ENCODE data around the gene SYNGR1. TPM values are rescaled to one million over a fixed set of nuclear protein-coding genes. Genes with fewer than 3 reads are reported as not detected.
A peak's percentile ranks its signal among the peaks of the same experiment; 100 is the strongest.

The SYNGR1 gene
- polyA plus RNA-seq, 2 of the 4 experiments (the other 2 are of a cell fraction): 6.7 to 14.5 TPM

GRCh38 chr22:39315389-39315788 is 34.4 kb upstream of the SYNGR1 start:
- Histone ChIP-seq H3K4me3 (peak overlapping the region; percentile 99), H3K4me1 (peaks cover 52% of the 10 kb centered on the region), H3K9me3 (no peaks in the 10 kb centered on the region), H3K4me2 (peak overlapping the region; percentile 97), H3K27ac (peak overlapping the region in 1 of 2 experiments; percentile 97; a peak in 3 of 6 replicates)
- POLR2A ChIA-PET: no interaction called here
- WGBS (ENCODE audit: missing lambda C conversion rate): 59% methylated on average over 10 of the region's 13 CpGs
- ATAC-seq (no peak), FAIRE-seq (no peak), DNase-seq (ENCODE audit: low read depth in 1 of 2, low spot score in 1 of 2) (no peak)
- CTCF ChIA-PET: interaction anchor here (0.6 to 6.6 kb wide), 21 partner anchors 12 to 280 kb away, joined by 3 to 70 read pairs (median 4); partner anchors contain the start of gene PDGFB
- no peak for TF ChIP-seq NPAS2 (CRISPR knock-in tag; IDR thresholded peaks at IDR 0.05; ENCODE audit: borderline replicate concordance)
- no peak for TF ChIP-seq MAFK (IDR thresholded peaks at IDR 0.05; ENCODE audit: partially characterized antibody)
- no peak for TF ChIP-seq PHF8 (IDR thresholded peaks at IDR 0.05; ENCODE audit: borderline replicate concordance, low read depth)
- TF ChIP-seq E2F6 (IDR thresholded peaks at IDR 0.05; ENCODE audit: borderline replicate concordance, low read depth): no peak
- TF ChIP-seq MYC (IDR thresholded peaks at IDR 0.05; ENCODE audit: borderline replicate concordance, low read length): no peak
- no peak for TF ChIP-seq EHF (CRISPR knock-in tag; IDR thresholded peaks at IDR 0.05)
- TF ChIP-seq HES2 (IDR thresholded peaks at IDR 0.05): no peak
- no peak for TF ChIP-seq ZSCAN20 (CRISPR knock-in tag; IDR thresholded peaks at IDR 0.05)
- TF ChIP-seq ESRRA (IDR thresholded peaks at IDR 0.05; ENCODE audit: borderline replicate concordance, low read length): no peak

GRCh38 chr22:39316440-39317083 is 33.2 kb upstream of the SYNGR1 start:
- Histone ChIP-seq H3K4me3 (peak overlapping the region; percentile 99), H3K4me1 (peaks cover 45% of the 10 kb centered on the region), H3K27ac (peak overlapping the region; percentile 90 to 97; a peak in 4 of 6 replicates), H3K4me2 (peak overlapping the region; percentile 97), H3K9me3 (no peaks in the 10 kb centered on the region)
- FAIRE-seq: no peak
- ChIA-PET POLR2A (interaction anchor here (1.1 to 1.4 kb wide), 4 partner anchors 17 to 446 kb away, joined by 3 to 6 read pairs (median 3); no protein-coding TSS in a partner anchor), CTCF (interaction anchor here (0.7 to 6.6 kb wide), 37 partner anchors 10 to 709 kb away, joined by 3 to 70 read pairs (median 4); partner anchors contain the start of gene PDGFB)
- WGBS (ENCODE audit: missing lambda C conversion rate): 30% methylated on average over 13 of the region's 17 CpGs
- DNase-seq (ENCODE audit: low read depth in 1 of 2, low spot score in 1 of 2): peak in 1 of 2 experiments; percentile 86
- peak; percentile 17 to 48; a peak in 3 of 6 replicates for ATAC-seq
- TF ChIP-seq EHMT2 (IDR thresholded peaks at IDR 0.05; ENCODE audit: low read depth) (no peak), MYC (IDR thresholded peaks at IDR 0.05; ENCODE audit: borderline replicate concordance, low read length) (no peak), CTCF (IDR thresholded peaks at IDR 0.05) (peak; percentile 61), FOSB (CRISPR knock-in tag; IDR thresholded peaks at IDR 0.05) (peak; percentile 80; the same call in 1 of the 2 replicates), PBX3 (IDR thresholded peaks at IDR 0.05) (0 out of 2 replicates have a peak, but pooled peaks have one; percentile 15), CHD4 (IDR thresholded peaks at IDR 0.05; ENCODE audit: borderline replicate concordance) (no peak), RFX5 (IDR thresholded peaks at IDR 0.05) (no peak), JUN (IDR thresholded peaks at IDR 0.05) (peak in 1 of 2 experiments; percentile 11; a peak in 1 of 5 replicates), CEBPB (IDR thresholded peaks at IDR 0.05) (no peak), POLR2AphosphoS2 (conservative IDR thresholded peaks at IDR 0.05; ENCODE audit: low read length) (no peak), GATA3 (IDR thresholded peaks at IDR 0.05; ENCODE audit: borderline replicate concordance) (0 out of 2 replicates have a peak, but pooled peaks have one; percentile 15), REST (IDR thresholded peaks at IDR 0.05) (no peak), BHLHE40 (IDR thresholded peaks at IDR 0.05; ENCODE audit: low read depth, low read length) (peak; percentile 56), MAX (IDR thresholded peaks at IDR 0.05) (peak; percentile 38; the same call in 1 of the 2 replicates), SMC3 (IDR thresholded peaks at IDR 0.05) (peak; percentile 39), FOSL2 (IDR thresholded peaks at IDR 0.05) (0 out of 2 replicates have a peak, but pooled peaks have one; percentile 25), FOSL2 (CRISPR knock-in tag; IDR thresholded peaks at IDR 0.05) (peak; percentile 84), EP300 (IDR thresholded peaks at IDR 0.05) (no peak), ZC3H11A (IDR thresholded peaks at IDR 0.05) (no peak), HES2 (IDR thresholded peaks at IDR 0.05) (no peak), RAD21 (conservative IDR thresholded peaks at IDR 0.05 in 1 of 2, IDR thresholded peaks at IDR 0.05 in 1 of 2) (peak; percentile 49; a peak in 4 of 5 replicates)

All from A549 (cell line).